ENCODE data around the gene ANGPT4.

- TF ChIP-seq POLR2A (IDR thresholded peaks at IDR 0.05) = no peak
- TF ChIP-seq CTCF (IDR thresholded peaks at IDR 0.05) = no peak
Measured at GRCh38 chr20:963795-964194, 47.7 kb upstream of the ANGPT4 start.

Measured in body of pancreas (tissue), 4 donors.